HepG2 (cell line): ENCODE measurements around the gene TECTB. TPM values are rescaled to one million over a fixed set of nuclear protein-coding genes. Genes with fewer than 3 reads are reported as not detected.

Source experiments
- CEBPB ChIP-seq: IDR thresholded peaks from 2 replicates; pipeline ENCODE4 v1.6.1; 2011; ENCODE audit warnings: low read depth, low read length, improper control_type of control experiment, borderline replicate concordance
- ELF1 ChIP-seq: sonication (generic); formaldehyde crosslinking; IDR thresholded peaks from 2 replicates; pipeline ENCODE4 v1.4.0; 2020; ENCODE audit warnings: missing genetic modification reagents
- EP300 ChIP-seq, 3 experiments: sonication (generic) in 1 of 3; formaldehyde crosslinking in 1 of 3; IDR thresholded peaks; 2 replicates each; pipeline versions ENCODE4 v1.5.1 to v1.6.1; 2011 to 2020; ENCODE audit warnings: low read depth in 2 of 3, low read length in 2 of 3, borderline replicate concordance in 1 of 3, improper control_type of control experiment in 1 of 3, mild to moderate bottlenecking in 1 of 3, missing genetic modification reagents in 1 of 3, moderate library complexity in 1 of 3
- FOXJ3 ChIP-seq: sonication (generic); formaldehyde crosslinking; IDR thresholded peaks from 2 replicates; pipeline ENCODE4 v1.4.0; 2020; ENCODE audit warnings: missing genetic modification reagents, mild to moderate bottlenecking, borderline replicate concordance
- HNF4A ChIP-seq: sonication (generic); formaldehyde crosslinking; IDR thresholded peaks from 2 replicates; pipeline ENCODE4 v1.4.0; 2020; ENCODE audit warnings: missing genetic modification reagents
- IRF2 ChIP-seq: IDR thresholded peaks from 2 replicates; pipeline ENCODE4 v1.6.1; 2018; ENCODE audit warnings: missing genetic modification reagents, missing compliant biosample characterization
- MEF2D ChIP-seq: sonication (generic); formaldehyde crosslinking; IDR thresholded peaks from 2 replicates; pipeline ENCODE4 v1.5.1; 2020; ENCODE audit warnings: mild to moderate bottlenecking, missing genetic modification reagents
- NBN ChIP-seq: fragments of 450-650 bp; conservative IDR thresholded peaks from 2 replicates; pipeline ENCODE4 v1.6.1; 2017
- NR2C2 ChIP-seq: sonication (generic); formaldehyde crosslinking; IDR thresholded peaks from 2 replicates; pipeline ENCODE4 v1.4.0; 2020; ENCODE audit warnings: missing genetic modification reagents, mild to moderate bottlenecking, moderate library complexity, borderline replicate concordance
- PRMT3 ChIP-seq: sonication (generic); formaldehyde crosslinking; IDR thresholded peaks from 2 replicates; pipeline ENCODE4 v1.8.1; 2022; ENCODE audit warnings: low read depth, mild to moderate bottlenecking, moderate library complexity, missing genetic modification reagents, borderline replicate concordance
- RARG ChIP-seq: sonication (generic); formaldehyde crosslinking; IDR thresholded peaks from 2 replicates; pipeline ENCODE4 v1.4.0; 2020; ENCODE audit warnings: low read depth, mild to moderate bottlenecking, missing genetic modification reagents
- RXRA ChIP-seq: sonication (generic); formaldehyde crosslinking; IDR thresholded peaks from 2 replicates; pipeline ENCODE4 v1.5.1; 2020; ENCODE audit warnings: missing genetic modification reagents
- SMAD3 ChIP-seq: sonication (generic); formaldehyde crosslinking; IDR thresholded peaks from 2 replicates; pipeline ENCODE4 v1.4.0; 2020; ENCODE audit warnings: missing genetic modification reagents
- SNAPC2 ChIP-seq: sonication (generic); formaldehyde crosslinking; IDR thresholded peaks from 2 replicates; pipeline ENCODE4 v1.8.1; 2022; ENCODE audit warnings: mild to moderate bottlenecking, missing genetic modification reagents
- SOX5 ChIP-seq: IDR thresholded peaks from 2 replicates; pipeline ENCODE4 v1.6.1; 2016; ENCODE audit warnings: borderline replicate concordance
- SSRP1 ChIP-seq: IDR thresholded peaks from 2 replicates; pipeline ENCODE4 v1.6.1; 2016; ENCODE audit warnings: control low read depth
- ZBTB33 ChIP-seq: sonication (generic); formaldehyde crosslinking; IDR thresholded peaks from 2 replicates; pipeline ENCODE4 v1.4.0; 2020; ENCODE audit warnings: missing genetic modification reagents
- ZBTB37 ChIP-seq: sonication (generic); formaldehyde crosslinking; IDR thresholded peaks from 2 replicates; pipeline ENCODE4 v1.4.0; 2020; ENCODE audit warnings: mild to moderate bottlenecking, missing genetic modification reagents
- ZFP36 ChIP-seq: fragments of 150-350 bp; IDR thresholded peaks from 2 replicates; pipeline ENCODE4 v1.6.1; 2018; ENCODE audit warnings: borderline replicate concordance, low read length, low read depth; ENCODE audit not compliant: partially characterized antibody
- ZFX ChIP-seq: sonication (generic); formaldehyde crosslinking; IDR thresholded peaks from 2 replicates; pipeline ENCODE4 v1.4.0; 2020; ENCODE audit warnings: mild to moderate bottlenecking, low read depth, missing genetic modification reagents, moderate library complexity
- ZMYM3 ChIP-seq: sonication (generic); formaldehyde crosslinking; IDR thresholded peaks from 2 replicates; pipeline ENCODE4 v1.5.1; 2020; ENCODE audit warnings: mild to moderate bottlenecking, missing genetic modification reagents
- ZNF629 ChIP-seq: sonication (generic); formaldehyde crosslinking; conservative IDR thresholded peaks from 2 replicates; pipeline ENCODE4 v1.5.0; 2020; ENCODE audit warnings: missing genetic modification reagents
- ZNF691 ChIP-seq: sonication (generic); formaldehyde crosslinking; IDR thresholded peaks from 2 replicates; pipeline ENCODE4 v1.4.0; 2020; ENCODE audit warnings: missing genetic modification reagents, low read depth, mild to moderate bottlenecking, borderline replicate concordance
- polyA plus RNA-seq, 8 experiments: library from polyadenylated mRNA; depleted of rRNA in 3 of 8; stranded (reverse) in 7 of 8; unstranded in 1 of 8; fragments of >200 nt; fragmentation: Illumina TruSeq in 4 of 8; extraction: Trizol in 4 of 8; gene quantifications; 2 replicates each; pipeline versions ENCODE4 v1.2.1 to v1.2.3, GENCODE V29; 2011 to 2016; ENCODE audit warnings: low read depth in 4 of 8, missing spikeins in 1 of 8, mixed read lengths in 1 of 8; ENCODE audit not compliant: insufficient read depth in 1 of 8
- total RNA-seq, 5 experiments: library from RNA; depleted of rRNA; stranded (reverse); fragments of >200 nt; fragmentation: Illumina TruSeq; extraction: Trizol; gene quantifications; 2 replicates each; pipeline ENCODE4 v1.2.3, GENCODE V29; 2016; ENCODE audit warnings: low read depth in 1 of 5

Gene TECTB
- total and polyA plus RNA-seq, 2 of the 13 experiments (the other 11 are each of a cell fraction or from before 2014, with no cell fraction given), result 0.78 to 1.8 TPM

DNA sequence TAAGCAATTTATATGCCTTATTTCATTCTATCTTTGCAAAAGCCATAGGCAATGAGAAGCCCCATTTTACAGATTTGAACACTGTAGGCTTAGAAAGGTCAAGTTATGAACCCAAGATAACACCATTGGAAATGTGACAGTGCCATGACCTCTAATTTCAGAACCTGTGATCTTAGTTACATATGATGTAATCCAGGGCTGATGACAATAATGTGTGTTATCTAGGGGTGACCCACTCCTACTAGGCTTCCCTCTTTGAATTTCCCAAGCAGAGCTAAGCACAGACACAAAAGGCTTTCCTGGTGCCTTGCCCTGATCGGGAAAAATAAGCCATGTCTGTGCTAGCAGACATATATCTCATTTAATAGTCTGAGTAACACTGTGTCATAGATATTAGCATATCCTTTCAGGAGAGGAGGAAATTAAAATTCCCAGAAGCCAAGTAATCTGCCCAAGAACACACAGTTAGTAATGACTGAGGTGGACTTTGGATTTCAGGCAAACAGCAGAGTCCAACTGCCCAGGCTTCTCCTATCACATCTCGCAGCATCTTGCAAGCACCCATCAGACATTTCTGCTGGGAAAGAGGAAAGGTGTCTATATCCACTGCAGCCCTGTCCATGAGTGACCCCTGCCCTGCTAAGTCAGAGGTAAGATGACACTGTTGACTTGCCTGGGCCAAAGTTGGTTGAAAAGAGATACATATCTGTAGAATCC, 2.8 kb upstream of the TECTB start (continued):
- TF ChIP-seq NBN (no peak), RARG (CRISPR knock-in tag) (0 out of 2 replicates have a peak, but pooled peaks have one; percentile 66), SMAD3 (CRISPR knock-in tag) (peak; percentile 28; the same call in 1 of the 2 replicates), ZFP36 (no peak), FOXJ3 (CRISPR knock-in tag) (0 out of 2 replicates have a peak, but pooled peaks have one; percentile 1), CEBPB (0 out of 2 replicates have a peak, but pooled peaks have one; percentile 33), ZNF691 (CRISPR knock-in tag) (0 out of 2 replicates have a peak, but pooled peaks have one; percentile 40), ZFX (CRISPR knock-in tag) (peak; percentile 27; the same call in 1 of the 2 replicates), ZNF629 (CRISPR knock-in tag) (peak; percentile 99), MEF2D (0 out of 2 replicates have a peak, but pooled peaks have one; percentile 22), IRF2 (CRISPR knock-in tag) (peak; percentile 29; the same call in 1 of the 2 replicates), EP300 (IDR thresholded peaks at IDR 0.05; ENCODE audit: low read depth in 2 of 2, low read length in 2 of 2) (peak in 1 of 2 experiments; percentile 28; a peak in 2 of 4 replicates), EP300 (CRISPR knock-in tag; IDR thresholded peaks at IDR 0.05; ENCODE audit: borderline replicate concordance) (no peak; the same call in 1 of the 2 replicates), RXRA (CRISPR knock-in tag) (peak; percentile 49; the same call in 1 of the 2 replicates), SOX5 (CRISPR knock-in tag) (0 out of 2 replicates have a peak, but pooled peaks have one; percentile 10), SSRP1 (CRISPR knock-in tag) (no peak), NR2C2 (peak; percentile 65), PRMT3 (no peak), ZBTB33 (CRISPR knock-in tag) (no peak), ZBTB37 (CRISPR knock-in tag) (no peak), ELF1 (0 out of 2 replicates have a peak, but pooled peaks have one; percentile 2), ZMYM3 (CRISPR knock-in tag) (peak; percentile 95), HNF4A (CRISPR knock-in tag) (peak; percentile 80), SNAPC2 (CRISPR knock-in tag) (0 out of 2 replicates have a peak, but pooled peaks have one; percentile 41)
